Measurements from ENCODE around the gene IKZF1. TPM values are rescaled to one million over a fixed set of nuclear protein-coding genes. Genes with fewer than 3 reads are reported as not detected.

IKZF1 gene
- total RNA-seq, 1 experiment from 2014 or later = 0.57 TPM

DNA sequence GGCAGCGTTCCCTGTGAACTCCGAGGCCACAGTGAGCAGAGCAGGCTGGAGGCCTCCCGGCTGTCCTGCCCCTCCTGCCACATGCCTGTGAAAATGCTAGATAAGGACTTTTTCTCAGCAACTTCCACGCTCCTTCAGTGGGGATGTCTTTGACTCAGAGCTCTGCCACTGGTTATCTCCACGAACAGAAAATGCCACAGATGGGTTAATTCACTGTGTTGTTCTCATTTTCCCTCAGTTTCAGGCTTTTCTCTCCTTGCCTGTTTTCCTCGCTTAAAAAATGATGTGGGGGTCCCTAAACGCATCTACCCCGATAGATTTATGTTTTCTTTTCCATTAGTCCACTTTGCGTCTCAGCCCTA, 51.3 kb downstream of the IKZF1 start:
- ATAC-seq (no peak), DNase-seq (ENCODE audit: low read depth, low spot score) (no peak)
- H3K27ac ChIP-seq (ENCODE audit: low read depth, low read length) = no peak overlapping the region
- no peaks in the 10 kb centered on the region for H3K36me3 ChIP-seq (ENCODE audit: control insufficient read depth in 1 of 2, insufficient read depth in 2 of 2, low read length in 2 of 2)
- ChIA-PET CTCF (no interaction called here), POLR2A (no interaction called here), RAD21 (ENCODE audit: low non-redundant PET in 1 of 2, low total read pairs in 2 of 2, uncharacterized antibody in 2 of 2, unreplicated experiment in 2 of 2) (no interaction called here)
- no peak overlapping the region for H3K4me2 ChIP-seq (ENCODE audit: low read length)
- H3K4me1 ChIP-seq (ENCODE audit: control insufficient read depth in 1 of 2, insufficient read depth in 2 of 2, low read length in 2 of 2) = peaks cover 0 to 3% of the 10 kb centered on the region in 2 experiments; a peak in 1 of 4 replicates
- BruUV-seq (replicated peaks) = no TSS peak
- intact Hi-C loops (cut with micrococcal nuclease) = no loop called here
- no peaks in the 10 kb centered on the region for H3K79me2 ChIP-seq (ENCODE audit: insufficient read depth, low read length)
- H3K4me3 ChIP-seq (replicated peaks in 1 of 2; ENCODE audit: low read depth in 1 of 2, low read length in 2 of 2) = no peak overlapping the region
- no peaks in the 10 kb centered on the region for H3K9me2 ChIP-seq (ENCODE audit: insufficient read depth)
- H3K9me3 ChIP-seq (ENCODE audit: control insufficient read depth in 1 of 2, insufficient read depth in 1 of 2, low read depth in 1 of 2, low read length in 2 of 2) = no peaks in the 10 kb centered on the region
- H3K27me3 ChIP-seq (ENCODE audit: insufficient read depth, low read length) = no peaks in the 10 kb centered on the region
- TF ChIP-seq ZNF274 (IDR thresholded peaks at IDR 0.05; ENCODE audit: low read depth, low read length) (no peak), TCF7L2 (IDR thresholded peaks at IDR 0.05; ENCODE audit: borderline replicate concordance, extremely low read depth, insufficient read depth, insufficient read length) (no peak), ELF1 (IDR thresholded peaks at IDR 0.05; ENCODE audit: borderline replicate concordance, low read depth) (no peak)
- no peak overlapping the region for H2AFZ ChIP-seq (ENCODE audit: low read depth, low read length, poor library complexity, severe bottlenecking)
- H4K20me1 ChIP-seq (ENCODE audit: insufficient read depth) = no peaks in the 10 kb centered on the region
- H3K9ac ChIP-seq (ENCODE audit: low read length) = no peak overlapping the region

DNA sequence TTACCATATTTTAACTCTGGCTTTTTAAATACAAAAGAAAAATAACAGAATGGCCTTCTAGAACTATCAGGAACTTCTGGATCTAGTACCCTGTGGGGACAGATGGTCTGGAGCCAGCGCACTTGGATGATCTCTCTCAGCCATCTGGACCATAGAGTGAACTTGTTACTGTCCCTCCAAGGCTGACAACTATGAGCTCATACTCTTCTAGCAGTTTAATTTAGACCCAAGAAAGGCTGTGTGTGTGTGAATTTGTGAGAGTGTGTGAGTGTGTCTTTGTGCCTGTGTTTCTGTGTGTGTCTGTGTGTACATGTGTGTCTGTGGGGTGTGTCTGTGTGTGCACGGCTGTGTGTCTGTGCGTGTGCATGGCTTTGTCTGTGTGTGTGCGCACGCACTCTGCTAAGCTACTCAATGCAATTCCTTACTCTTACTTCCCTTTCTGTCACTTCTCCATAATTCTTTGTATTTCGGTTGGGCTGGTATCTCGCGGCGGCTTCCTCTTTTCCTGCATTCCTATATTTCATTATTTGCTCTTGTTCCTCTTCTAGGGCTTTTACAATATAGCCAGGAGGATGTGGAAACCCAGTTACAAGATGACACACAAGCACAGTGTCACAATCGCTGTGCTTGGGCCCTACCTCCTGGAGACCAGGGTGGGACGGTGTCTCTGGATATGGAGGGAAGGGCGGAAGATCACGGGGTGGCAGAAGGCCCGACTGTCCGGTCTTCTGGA, 51.9 kb downstream of the IKZF1 start:
- ATAC-seq = no peak
- intact Hi-C loops (cut with micrococcal nuclease) = no loop called here
- Histone ChIP-seq H3K9me2 (ENCODE audit: insufficient read depth) (no peaks in the 10 kb centered on the region), H3K9me3 (ENCODE audit: control insufficient read depth in 1 of 2, insufficient read depth in 1 of 2, low read depth in 1 of 2, low read length in 2 of 2) (no peaks in the 10 kb centered on the region), H3K27ac (ENCODE audit: low read depth, low read length) (no peak overlapping the region), H3K9ac (ENCODE audit: low read length) (no peak overlapping the region), H3K36me3 (ENCODE audit: control insufficient read depth in 1 of 2, insufficient read depth in 2 of 2, low read length in 2 of 2) (no peaks in the 10 kb centered on the region), H3K79me2 (ENCODE audit: insufficient read depth, low read length) (no peaks in the 10 kb centered on the region), H3K4me2 (ENCODE audit: low read length) (no peak overlapping the region), H3K4me3 (replicated peaks in 1 of 2; ENCODE audit: low read depth in 1 of 2, low read length in 2 of 2) (no peak overlapping the region), H2AFZ (ENCODE audit: low read depth, low read length, poor library complexity, severe bottlenecking) (no peak overlapping the region), H3K4me1 (ENCODE audit: control insufficient read depth in 1 of 2, insufficient read depth in 2 of 2, low read length in 2 of 2) (peaks cover 0 to 3% of the 10 kb centered on the region in 2 experiments; a peak in 1 of 4 replicates), H4K20me1 (ENCODE audit: insufficient read depth) (no peaks in the 10 kb centered on the region), H3K27me3 (ENCODE audit: insufficient read depth, low read length) (no peaks in the 10 kb centered on the region)
- BruUV-seq (replicated peaks) = no TSS peak
- no peak for DNase-seq (ENCODE audit: low read depth, low spot score)
- ChIA-PET POLR2A (no interaction called here), RAD21 (ENCODE audit: low non-redundant PET in 1 of 2, low total read pairs in 2 of 2, uncharacterized antibody in 2 of 2, unreplicated experiment in 2 of 2) (no interaction called here), CTCF (no interaction called here)
- no peak for TF ChIP-seq SRF (IDR thresholded peaks at IDR 0.05; ENCODE audit: low read depth)
- TF ChIP-seq EGR1 (IDR thresholded peaks at IDR 0.05; ENCODE audit: low read depth) = no peak
- no peak for TF ChIP-seq JUND (IDR thresholded peaks at IDR 0.05)
- no peak for TF ChIP-seq ZFX (IDR thresholded peaks at IDR 0.05)
- TF ChIP-seq SIN3A (IDR thresholded peaks at IDR 0.05; ENCODE audit: low read depth) = no peak
- TF ChIP-seq RAD21 (IDR thresholded peaks at IDR 0.05; ENCODE audit: low read depth) = no peak
- no peak for TF ChIP-seq POLR2A (IDR thresholded peaks at IDR 0.05; ENCODE audit: borderline replicate concordance, extremely low read depth, insufficient read depth, insufficient read length)
- TF ChIP-seq CEBPB (IDR thresholded peaks at IDR 0.05; ENCODE audit: low read depth) = no peak
- TF ChIP-seq, protein P1, sequence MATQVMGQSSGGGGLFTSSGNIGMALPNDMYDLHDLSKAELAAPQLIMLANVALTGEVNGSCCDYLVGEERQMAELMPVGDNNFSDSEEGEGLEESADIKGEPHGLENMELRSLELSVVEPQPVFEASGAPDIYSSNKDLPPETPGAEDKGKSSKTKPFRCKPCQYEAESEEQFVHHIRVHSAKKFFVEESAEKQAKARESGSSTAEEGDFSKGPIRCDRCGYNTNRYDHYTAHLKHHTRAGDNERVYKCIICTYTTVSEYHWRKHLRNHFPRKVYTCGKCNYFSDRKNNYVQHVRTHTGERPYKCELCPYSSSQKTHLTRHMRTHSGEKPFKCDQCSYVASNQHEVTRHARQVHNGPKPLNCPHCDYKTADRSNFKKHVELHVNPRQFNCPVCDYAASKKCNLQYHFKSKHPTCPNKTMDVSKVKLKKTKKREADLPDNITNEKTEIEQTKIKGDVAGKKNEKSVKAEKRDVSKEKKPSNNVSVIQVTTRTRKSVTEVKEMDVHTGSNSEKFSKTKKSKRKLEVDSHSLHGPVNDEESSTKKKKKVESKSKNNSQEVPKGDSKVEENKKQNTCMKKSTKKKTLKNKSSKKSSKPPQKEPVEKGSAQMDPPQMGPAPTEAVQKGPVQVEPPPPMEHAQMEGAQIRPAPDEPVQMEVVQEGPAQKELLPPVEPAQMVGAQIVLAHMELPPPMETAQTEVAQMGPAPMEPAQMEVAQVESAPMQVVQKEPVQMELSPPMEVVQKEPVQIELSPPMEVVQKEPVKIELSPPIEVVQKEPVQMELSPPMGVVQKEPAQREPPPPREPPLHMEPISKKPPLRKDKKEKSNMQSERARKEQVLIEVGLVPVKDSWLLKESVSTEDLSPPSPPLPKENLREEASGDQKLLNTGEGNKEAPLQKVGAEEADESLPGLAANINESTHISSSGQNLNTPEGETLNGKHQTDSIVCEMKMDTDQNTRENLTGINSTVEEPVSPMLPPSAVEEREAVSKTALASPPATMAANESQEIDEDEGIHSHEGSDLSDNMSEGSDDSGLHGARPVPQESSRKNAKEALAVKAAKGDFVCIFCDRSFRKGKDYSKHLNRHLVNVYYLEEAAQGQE (IDR thresholded peaks at IDR 0.05; ENCODE audit: low read depth) = no peak
- no peak for TF ChIP-seq SP1 (IDR thresholded peaks at IDR 0.05; ENCODE audit: low read depth)
- TF ChIP-seq, protein P2, sequence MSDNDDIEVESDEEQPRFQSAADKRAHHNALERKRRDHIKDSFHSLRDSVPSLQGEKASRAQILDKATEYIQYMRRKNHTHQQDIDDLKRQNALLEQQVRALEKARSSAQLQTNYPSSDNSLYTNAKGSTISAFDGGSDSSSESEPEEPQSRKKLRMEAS (IDR thresholded peaks at IDR 0.05) = no peak
- TF ChIP-seq POLR2AphosphoS5 (IDR thresholded peaks at IDR 0.05; ENCODE audit: low read depth, low read length) = no peak
- TF ChIP-seq, protein P3, sequence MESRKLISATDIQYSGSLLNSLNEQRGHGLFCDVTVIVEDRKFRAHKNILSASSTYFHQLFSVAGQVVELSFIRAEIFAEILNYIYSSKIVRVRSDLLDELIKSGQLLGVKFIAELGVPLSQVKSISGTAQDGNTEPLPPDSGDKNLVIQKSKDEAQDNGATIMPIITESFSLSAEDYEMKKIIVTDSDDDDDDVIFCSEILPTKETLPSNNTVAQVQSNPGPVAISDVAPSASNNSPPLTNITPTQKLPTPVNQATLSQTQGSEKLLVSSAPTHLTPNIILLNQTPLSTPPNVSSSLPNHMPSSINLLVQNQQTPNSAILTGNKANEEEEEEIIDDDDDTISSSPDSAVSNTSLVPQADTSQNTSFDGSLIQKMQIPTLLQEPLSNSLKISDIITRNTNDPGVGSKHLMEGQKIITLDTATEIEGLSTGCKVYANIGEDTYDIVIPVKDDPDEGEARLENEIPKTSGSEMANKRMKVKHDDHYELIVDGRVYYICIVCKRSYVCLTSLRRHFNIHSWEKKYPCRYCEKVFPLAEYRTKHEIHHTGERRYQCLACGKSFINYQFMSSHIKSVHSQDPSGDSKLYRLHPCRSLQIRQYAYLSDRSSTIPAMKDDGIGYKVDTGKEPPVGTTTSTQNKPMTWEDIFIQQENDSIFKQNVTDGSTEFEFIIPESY (IDR thresholded peaks at IDR 0.05; ENCODE audit: extremely low read depth, insufficient replicate concordance, low read length) = no peak
- TF ChIP-seq, protein P4, sequence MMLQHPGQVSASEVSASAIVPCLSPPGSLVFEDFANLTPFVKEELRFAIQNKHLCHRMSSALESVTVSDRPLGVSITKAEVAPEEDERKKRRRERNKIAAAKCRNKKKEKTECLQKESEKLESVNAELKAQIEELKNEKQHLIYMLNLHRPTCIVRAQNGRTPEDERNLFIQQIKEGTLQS (IDR thresholded peaks at IDR 0.05) = no peak
